Activated CD4-positive, alpha-beta T cell treated with anti-CD3 and anti-CD28 coated beads for 4 hours (primary cell): ENCODE measurements around the gene STOM.

ENCODE experiments used
- DNase-seq, 2 donors: peaks; one replicate each; pipeline ENCODE4 v3.0.0-alpha.2; 2020

STOM gene

DNA sequence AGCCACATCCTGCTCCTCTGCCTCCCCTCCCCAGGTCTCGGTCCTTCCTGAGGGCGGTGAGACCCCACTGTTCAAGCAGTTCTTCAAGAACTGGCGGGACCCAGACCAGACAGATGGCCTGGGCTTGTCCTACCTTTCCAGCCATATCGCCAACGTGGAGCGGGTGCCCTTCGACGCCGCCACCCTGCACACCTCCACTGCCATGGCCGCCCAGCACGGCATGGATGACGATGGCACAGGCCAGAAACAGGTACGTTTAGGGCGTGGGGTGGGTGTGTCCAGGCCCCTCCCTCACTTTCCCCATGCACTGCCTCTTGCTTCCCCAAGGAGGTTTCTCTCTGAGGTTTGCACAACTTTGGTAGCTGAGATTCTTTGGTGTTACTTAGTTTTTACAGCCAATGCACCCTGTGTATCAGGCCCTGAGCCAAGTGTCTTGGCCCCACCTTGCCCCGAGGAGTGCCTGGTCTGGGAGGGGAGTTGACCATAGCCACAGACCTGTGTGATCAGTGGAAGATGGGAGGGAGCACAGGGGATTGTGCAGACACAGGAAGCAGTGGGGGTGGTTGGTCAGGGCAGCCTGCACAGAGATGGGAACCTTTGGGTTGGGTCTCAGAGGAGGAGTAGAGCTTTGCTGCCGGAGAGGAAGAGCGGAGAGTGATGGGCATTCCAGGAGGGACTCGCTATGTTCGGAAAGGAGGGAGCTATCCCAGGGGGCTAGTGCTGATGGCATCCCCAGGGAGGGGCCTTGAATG is 51.2 kb downstream of the STOM start:
- no peak for DNase-seq

DNA sequence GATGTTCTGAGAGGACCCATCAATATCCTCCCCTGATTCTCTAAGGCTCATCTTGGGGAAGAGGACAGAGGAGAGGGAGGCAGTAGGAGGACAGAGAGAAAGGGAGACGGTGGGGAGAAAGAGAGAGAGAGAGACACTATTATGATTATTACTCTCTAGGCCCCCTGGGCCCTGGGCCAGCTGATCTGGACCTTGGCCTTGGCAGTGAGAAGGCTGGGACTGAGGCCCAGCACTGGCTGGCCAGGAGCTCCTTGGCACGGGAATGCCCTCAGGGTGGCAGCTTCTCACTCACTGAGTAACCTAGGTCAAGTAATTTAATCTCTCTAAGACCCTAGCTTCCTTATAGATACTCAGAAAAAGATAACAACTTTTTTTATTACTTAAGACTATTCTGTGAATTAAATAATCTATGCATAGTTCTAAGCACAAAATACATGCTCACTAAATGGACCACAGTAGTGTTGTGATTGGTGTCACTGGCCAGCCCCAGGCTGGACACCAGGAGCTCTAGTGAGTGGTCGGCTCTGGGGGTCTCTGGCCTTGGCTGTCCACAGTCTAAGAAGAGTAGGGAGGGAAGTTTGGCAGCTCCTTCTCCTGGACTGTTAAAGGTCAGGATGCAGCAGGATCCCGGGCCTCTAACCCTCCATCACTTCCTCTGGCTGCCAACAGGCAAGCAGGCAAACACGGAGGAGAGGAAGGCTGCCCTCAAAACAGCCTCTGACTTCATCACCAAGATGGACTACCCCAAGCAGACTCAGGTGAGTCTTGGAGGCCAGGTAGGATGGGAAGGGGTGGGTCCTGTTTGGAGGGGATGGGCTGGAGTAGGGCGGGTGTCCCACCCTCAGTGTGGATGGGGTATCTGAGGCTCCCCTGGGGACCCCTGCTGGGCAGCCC is 52.1 kb downstream of the STOM start:
- no peak for DNase-seq

DNA sequence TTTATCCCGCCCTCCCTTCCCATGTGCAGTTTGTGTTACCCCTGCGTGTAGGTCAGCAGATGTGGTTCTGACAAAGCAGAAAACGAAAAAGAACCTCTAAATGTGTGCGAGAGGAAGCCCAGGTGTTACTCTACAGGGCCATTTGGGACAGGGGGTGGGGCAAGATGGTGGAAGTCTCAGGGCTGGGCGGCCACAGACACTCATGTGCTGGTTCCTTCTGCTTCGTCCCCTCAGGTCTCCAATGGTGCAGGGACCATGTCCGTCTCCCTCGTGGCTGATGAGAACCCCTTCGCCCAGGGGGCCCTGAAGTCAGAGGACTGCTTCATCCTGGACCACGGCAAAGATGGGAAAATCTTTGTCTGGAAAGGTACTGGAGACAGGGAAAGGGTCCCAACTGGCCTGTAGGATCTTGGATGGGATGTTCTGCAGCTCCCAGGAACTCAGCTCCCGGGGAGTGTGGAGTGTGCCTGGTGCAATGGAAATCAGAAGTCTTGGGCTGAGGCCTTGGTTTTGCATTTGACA is 53.1 kb downstream of the STOM start:
- no peak for DNase-seq

DNA sequence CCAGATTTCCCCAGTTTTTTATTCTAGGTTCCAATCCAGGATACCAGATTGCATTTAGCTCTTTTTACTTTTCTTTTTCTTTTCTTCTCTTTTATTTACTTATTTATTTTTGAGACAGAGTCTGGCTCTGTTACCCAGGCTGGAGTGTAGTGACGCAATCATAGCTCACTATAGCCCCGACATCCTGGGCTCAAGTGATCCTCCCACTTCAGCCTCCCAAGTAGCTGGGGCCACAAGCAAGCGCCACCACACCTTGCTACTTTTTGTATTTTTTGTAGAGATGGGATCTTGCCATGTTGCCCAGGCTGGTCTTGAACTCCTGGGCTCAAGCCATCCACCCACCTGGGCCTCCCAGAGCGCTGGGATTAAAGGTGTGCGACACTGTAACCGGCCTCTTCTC is 53.7 kb downstream of the STOM start:
- no peak for DNase-seq

DNA sequence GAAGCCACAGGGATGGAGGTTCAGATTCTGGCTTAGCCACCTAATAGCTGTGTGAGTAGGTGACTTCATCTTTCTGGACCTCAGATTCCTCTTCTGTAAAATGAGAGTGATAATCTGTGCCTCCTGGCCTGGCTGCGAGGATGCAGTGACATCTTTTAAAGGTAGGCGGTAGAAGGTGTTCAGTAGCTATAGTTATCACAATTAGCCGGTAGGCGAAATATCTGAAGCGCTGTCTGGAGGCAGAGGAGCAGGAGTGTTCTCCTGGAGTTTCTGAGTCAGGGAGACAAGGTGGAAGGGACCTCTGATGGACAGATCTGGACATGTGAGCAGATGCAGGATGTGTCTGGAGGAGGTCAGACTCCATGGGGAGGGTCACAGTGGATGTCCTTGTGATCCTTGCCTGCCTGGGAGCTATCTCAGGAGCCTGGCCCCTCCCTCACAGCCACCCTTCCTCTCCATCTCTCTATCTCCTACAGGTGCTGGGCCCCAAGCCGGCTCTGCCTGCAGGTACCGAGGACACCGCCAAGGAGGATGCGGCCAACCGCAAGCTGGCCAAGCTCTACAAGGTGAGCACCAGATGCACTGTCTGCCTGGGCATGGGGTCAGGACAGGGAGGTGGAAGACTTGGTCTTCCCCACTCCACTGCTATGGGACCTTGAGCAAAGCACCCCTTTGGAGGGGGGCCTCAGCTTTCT is 56.4 kb downstream of the STOM start:
- no peak for DNase-seq

DNA sequence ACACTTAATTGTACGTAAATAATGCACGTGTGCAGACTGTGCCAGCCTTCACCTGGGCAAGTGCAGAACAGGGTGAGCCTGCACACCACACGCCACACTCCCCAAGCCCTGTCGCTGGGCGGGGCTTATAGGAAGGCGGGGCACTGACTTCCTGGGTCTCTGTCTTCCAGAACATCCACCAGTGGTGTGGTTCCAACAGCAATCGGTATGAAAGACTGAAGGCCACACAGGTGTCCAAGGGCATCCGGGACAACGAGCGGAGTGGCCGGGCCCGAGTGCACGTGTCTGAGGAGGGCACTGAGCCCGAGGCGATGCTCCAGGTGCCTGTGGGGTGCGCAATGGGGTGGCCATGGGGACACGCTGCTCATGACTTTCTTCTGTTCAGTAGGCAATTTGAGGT is 57.9 kb downstream of the STOM start:
- no peak for DNase-seq

DNA sequence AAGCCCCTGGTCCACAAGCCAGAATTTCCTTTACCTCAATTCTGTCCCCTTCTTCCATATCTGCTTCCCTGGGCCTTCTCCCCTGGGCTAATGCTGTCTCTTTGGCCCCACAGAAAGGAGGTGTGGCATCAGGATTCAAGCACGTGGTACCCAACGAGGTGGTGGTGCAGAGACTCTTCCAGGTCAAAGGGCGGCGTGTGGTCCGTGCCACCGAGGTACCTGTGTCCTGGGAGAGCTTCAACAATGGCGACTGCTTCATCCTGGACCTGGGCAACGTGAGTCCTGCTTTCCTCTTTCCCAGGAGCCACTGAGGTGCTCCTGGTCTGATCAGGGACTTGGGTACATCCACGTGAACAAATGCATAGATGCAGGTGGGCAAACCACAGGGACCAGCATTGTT is 59.5 kb downstream of the STOM start:
- no peak for DNase-seq

DNA sequence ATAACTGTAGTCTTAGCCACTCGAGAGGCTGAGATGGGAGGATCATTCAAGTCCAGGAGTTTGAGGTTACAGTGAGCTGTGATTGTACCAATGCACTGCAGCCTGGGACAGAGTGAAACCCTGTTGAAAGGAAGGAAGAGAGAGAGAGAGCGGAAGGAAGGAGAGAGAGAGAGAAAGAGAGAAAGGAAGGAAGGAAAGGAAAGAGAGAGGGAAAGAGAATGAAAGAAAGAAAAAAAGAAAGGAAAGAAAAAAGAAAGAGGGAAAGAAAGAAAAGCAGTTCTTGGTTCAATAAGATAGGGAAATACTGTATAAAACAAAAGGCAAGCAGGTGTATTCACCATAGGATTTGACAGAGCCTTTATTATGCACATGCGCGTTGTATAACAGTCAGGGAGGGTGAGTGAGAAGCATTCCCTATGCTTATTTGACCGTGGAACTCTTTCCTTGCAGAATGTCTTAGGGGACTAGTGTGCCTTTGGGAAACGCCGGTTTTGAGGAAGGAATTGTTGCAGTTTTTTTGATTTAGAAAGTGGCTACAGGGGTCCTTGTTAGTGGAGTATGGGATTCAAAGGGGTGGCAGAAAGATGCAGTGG is 60.1 kb downstream of the STOM start:
- no peak for DNase-seq

DNA sequence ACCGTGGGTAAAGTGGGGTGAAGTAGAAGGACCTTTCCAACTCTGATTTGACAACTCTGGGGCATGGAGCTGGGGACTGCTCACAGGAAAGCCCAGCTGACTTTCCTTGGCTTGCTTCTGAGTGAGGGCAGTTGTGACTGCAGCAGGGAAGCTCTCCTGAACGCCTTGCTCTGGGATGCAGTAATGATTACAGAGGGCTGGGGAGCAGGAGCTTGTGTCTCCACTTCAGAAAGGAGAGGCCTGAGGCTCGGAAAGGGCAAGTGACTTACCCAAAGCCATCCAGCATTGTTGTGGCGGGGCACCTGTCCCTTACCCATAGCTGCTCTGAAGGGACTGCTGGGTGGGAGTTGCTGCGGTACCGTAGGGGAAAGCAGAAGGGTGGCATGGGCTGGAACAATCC is 60.9 kb downstream of the STOM start:
- DNase-seq: no peak

DNA sequence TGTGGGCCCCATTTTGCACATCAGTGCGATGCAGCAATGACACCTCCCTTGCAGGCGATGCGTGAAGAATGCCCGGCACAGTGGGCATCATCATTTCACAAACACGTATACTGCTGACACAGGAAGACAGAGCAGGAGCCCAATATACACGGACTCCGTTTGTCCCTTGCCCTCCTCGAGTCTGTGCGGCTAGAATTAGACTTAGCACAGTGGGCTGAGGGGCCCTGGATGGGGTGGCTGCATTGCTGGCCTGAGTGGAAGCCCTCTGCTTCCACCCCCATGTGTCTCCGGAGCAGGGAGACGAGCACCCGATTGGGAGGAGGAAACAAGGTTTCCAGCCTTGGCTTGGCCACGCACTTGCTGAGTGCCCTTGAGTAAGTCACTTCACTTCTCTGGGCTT is 61.3 kb downstream of the STOM start:
- no peak for DNase-seq

DNA sequence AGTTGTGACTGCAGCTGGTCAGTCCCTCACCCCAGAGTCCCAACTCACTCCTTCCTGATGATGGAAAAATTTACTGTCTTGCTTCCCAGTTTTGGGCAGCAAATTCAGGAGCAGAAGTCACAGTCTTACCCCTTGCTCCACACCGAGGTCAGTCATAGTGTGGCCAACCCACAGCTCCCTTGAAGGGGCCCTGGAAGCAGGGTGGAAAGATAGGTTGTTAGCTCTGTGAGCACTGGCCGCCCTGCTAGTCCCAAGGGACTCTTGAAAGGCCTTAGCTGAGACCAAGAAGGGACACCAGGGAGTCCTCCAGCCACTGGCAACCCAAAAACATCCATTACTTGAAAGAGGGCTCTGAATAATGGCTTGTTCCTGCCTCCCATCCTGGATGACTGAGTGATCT is 62.1 kb downstream of the STOM start:
- DNase-seq: no peak

DNA sequence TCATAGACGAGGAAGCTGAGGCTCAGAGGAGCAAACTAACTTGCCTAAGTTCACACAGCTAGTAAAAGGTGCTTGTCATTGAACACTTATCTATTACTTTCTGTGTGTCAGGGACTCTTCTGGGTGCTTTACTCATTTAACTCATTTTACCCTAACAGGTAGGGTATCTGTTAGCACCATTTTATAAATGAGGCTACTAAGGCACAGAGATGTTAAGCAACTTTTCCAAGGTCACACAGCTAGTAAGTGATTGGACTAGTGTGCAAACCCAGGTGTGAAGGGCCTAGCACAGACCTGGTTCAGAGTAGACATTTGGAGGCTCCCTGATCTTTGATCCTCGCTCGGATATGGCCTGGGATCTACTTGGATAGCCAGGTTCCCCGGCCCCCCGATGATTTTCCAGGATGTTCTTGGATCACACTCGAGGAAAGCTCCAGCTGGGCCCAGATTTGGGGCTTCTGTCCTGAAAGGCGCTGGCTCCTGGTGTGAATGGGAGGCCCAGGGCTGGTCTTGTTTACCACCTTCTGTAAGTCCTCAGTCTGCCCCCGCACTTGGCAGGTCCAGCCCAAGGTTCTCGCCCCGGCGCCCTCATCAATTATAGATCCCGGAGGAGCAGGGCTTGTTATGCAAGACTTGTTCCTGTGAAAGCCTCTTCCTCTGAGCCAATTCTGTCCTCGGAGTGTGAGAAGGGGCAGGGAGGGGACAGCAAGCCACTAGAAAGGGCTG is 64.6 kb downstream of the STOM start:
- no peak for DNase-seq

DNA sequence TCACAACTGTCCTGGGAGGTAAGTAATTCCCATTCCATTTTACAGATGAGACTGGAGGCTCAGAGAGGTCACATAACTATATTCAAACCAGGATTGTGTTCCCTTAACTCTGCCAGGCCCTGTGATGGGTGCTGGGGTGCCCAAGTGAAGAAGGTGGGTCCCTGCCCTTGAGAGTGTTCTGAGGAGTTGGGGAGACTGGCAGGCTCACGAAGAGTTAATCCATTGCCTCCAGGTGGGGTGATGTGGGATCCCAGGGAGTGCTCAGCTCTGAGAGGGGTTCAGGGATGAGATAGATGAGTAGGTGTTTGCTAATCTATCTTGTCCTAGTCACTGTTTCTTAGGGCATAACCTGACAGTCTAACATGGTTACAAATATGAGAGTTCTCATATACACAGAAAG is 65.3 kb downstream of the STOM start:
- no peak for DNase-seq

DNA sequence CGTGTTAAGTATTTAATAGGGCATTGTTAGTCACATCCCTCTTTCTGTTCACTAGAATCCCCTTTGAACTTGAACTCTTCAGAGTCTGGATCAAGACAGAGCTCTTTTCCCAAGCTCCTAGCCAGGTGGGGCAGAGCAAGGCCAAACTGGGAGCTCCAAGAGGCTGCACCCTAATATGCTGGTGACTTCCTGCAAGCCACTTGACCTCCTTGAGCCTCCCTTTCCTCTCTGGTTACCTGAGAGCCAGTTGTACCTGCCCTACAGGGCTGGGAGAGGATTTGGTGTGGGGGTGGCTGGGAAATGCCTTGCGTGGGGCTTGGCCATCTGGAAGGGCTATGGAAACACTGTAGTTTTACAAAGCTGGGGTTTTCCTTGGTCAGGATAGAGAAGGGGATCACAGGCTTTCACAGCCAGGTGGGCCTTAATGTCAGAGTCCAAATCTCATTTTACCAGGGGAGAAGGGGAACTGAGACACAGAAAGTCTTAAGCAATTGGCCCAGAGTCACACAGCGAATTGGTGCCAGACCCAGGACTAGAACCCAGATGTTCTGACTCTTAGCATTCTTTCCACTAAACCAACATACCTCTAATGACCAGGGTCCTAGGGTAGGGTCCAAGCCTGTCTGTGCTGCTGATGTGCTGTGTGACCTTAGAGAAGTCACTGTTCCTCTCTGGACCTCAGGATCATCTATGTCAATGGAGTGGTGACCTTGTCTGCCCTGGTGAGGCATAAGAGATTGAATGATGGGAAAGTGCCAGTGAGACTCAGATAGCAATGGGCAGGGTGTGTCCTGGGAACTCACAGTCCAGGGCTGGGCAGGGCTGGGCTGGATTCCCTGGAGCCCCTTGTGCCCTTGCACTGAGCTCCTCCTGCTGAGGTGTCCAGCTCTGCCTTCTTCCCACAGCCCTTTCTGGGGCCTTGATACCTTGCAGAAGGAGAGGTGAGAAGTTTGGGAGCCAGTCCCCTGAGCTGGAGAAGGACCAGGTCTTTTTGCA is 66.3 kb downstream of the STOM start:
- no peak for DNase-seq

DNA sequence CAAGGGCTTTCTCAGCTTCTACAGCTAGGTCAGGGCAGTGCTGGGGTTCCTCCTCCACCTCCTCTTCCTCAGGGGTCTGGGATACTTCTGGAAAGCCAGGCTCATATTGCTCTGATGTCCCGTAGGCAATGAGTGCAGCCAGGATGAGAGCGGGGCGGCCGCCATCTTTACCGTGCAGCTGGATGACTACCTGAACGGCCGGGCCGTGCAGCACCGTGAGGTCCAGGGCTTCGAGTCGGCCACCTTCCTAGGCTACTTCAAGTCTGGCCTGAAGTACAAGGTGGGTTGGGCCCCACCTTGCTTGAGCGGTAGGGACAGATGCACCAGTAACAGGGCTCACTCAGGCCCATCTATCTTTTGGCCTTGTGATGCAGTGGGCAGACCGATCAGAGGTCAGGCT is 67.3 kb downstream of the STOM start:
- no peak for DNase-seq

DNA sequence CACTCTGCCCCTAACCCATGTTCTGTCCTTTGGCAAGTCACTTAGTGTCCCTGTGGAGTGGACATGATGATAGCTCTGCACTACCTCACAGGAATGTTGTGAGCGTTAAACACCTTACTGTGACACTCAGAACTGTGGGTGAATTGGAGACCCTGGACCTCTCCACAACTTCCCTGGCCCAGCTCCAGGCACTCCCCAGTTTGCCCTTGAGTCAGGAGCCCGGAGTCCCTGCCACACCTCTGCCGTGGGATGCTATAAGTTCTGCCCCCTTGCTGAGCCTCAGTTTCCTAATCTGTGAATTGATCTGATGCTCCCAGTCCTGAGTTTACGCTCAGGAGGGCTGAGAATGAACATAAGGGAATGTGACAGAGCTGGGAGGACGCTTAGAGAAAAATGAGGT is 67.7 kb downstream of the STOM start:
- no peak for DNase-seq

DNA sequence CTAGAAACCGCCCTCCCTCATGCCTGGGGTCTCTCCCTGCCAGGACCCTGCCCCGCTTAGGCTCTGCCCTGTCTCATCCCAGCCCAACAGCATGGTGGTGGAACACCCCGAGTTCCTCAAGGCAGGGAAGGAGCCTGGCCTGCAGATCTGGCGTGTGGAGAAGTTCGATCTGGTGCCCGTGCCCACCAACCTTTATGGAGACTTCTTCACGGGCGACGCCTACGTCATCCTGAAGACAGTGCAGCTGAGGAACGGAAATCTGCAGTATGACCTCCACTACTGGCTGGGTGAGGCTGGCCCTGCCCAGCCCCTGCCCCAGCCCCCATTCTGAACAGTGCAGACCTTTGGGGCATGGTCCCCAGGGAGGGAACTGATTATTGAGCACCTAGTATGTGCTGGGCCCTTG is 68.2 kb downstream of the STOM start:
- DNase-seq: no peak

DNA sequence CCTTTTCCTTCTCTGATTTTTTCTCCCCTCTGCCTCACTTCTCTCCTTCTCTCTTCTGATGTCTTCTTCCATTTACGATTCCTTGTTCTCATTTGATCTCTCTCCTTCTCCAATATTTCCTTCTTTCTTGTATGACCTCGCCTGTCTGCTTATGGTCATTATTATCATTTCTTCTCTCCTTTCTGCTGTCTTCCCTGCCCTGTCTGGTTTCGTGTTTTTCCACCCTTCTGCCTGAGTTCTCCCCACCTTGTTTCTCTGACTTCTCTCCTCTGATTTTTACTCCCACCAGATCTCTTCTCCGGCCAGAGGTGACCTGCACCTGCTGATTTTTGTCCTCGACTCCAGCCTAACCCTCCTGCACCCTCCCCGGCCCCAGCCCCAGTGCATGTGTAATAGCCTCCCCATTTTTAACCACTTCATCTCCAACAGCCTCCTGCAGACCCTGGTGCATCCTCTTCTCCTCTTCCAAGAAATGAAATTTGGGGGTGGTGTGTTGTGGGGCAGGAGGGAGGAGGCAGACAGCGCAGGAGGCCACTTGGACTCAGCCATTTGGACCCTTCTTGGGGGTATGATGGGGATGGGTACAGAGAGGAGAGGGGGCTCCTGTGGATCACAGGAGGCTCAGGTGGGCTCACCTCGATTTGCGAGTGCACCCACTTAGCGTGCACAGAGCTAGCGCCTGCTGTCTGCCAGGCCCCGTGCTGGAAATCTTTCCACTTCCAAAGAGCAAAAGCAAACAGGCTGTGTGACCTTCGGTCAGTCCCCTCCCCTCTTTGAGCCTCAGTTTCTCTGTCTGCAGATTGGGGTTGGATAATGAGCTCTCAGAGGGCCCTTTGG is 69.5 kb downstream of the STOM start:
- DNase-seq: no peak

DNA sequence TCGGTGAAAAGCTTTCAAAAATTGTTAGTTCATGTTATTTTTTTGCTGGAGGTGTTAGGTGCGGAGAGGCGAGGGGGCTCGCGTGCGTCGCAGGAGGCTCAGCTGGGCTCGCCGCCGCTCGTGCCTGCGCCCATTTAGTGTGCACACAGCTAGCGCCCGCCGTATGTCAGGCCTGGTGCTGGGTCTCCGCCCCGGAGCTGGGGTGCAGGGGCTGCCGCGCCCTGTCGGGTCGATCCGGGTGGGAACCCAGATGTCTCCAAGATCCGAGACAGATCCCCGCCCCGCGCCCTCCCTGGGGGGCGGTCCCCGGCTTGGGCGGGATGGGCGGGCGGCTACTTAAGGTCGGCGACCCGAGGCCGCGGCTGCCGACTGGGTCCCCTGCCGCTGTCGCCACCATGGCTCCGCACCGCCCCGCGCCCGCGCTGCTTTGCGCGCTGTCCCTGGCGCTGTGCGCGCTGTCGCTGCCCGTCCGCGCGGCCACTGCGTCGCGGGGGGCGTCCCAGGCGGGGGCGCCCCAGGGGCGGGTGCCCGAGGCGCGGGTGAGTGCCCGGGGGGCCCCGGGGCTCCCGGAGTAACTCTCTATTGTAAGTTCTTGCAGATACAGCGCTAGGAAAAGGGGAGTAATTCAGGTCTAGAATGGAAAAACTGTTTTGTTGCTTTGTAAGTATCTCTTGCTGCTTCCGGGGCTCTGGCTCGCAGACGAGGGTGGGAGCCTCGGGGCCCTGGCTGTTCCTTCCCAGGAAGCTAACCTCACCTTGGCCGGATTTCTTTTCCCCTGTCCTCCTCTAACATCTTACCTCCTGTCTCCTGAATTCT is 70.4 kb downstream of the STOM start:
- DNase-seq: no peak
